Esophagus squamous epithelium (tissue), 5 donors: ENCODE data around the gene KBTBD8. TPM values are rescaled to one million over a fixed set of nuclear protein-coding genes. Genes with fewer than 3 reads are reported as not detected.

Source experiments
- DNase-seq: peaks from one replicate; lab custom pipeline; 2025; lab: John Stamatoyannopoulos, UW
- H3K27ac ChIP-seq, 4 donors: fragments of 200-600 bp; sonication (generic); one replicate each; pipeline ENCODE4 v1.5.1; 2016 to 2019; ENCODE audit warnings: mild to moderate bottlenecking in 1 of 4
- H3K27me3 ChIP-seq, 4 donors: fragments of 200-600 bp; sonication (generic); 1 replicate in 3 of 4; 2 replicates in 1 of 4; pipeline versions ENCODE4 v1.5.1 to v1.6.0; 2017 to 2021; ENCODE audit warnings: antibody characterized with exemption in 1 of 4
- H3K36me3 ChIP-seq, 3 donors: fragments of 200-600 bp; sonication (generic); one replicate each; pipeline ENCODE4 v1.5.1; 2016 to 2019
- H3K4me1 ChIP-seq, 3 donors: fragments of 200-600 bp; sonication (generic); one replicate each; pipeline ENCODE4 v1.5.1; 2017 to 2019
- H3K4me3 ChIP-seq, 4 donors: fragments of 200-600 bp; sonication (generic); 1 replicate in 3 of 4; 2 replicates in 1 of 4; pipeline ENCODE4 v1.5.1; 2016 to 2019; ENCODE audit warnings: mild to moderate bottlenecking in 2 of 4, moderate library complexity in 1 of 4
- H3K9me3 ChIP-seq, 3 donors: fragments of 200-600 bp; sonication (generic); one replicate each; pipeline ENCODE4 v1.5.1; 2016 to 2019
- CTCF ChIP-seq, 6 experiments: fragments of 450-650 bp in 4 of 6; fragments of 200-600 bp in 2 of 6; sonication (generic) in 2 of 6; IDR thresholded peaks; one replicate each; pipeline ENCODE4 v1.5.1; 2016 to 2019; ENCODE audit warnings: antibody characterized with exemption in 6 of 6, mild to moderate bottlenecking in 4 of 6, moderate library complexity in 4 of 6
- POLR2A ChIP-seq, 4 donors: fragments of 450-650 bp; IDR thresholded peaks; one replicate each; pipeline ENCODE4 v1.6.1; 2017; ENCODE audit warnings: antibody characterized with exemption in 4 of 4, mild to moderate bottlenecking in 4 of 4, moderate library complexity in 3 of 4
- WGBS, 2 donors: methylation state at CpG; one replicate each; pipeline ENCODE4 v1.1.5; 2018; 5-methylcytosine and 5-hydroxymethylcytosine counted together
- intact Hi-C: fragments of 100-400 bp; cut with DNase I; formaldehyde crosslinking; loops from one replicate; pipeline ENCODE4 v1.15.0; 2022
- total RNA-seq, 4 donors: library from RNA; depleted of rRNA; stranded (reverse); fragments of >200 nt; gene quantifications; one replicate each; pipeline ENCODE4 v1.1.0, GENCODE V29; 2016
- donor health status: DM: yes; HTN: yes; CAD: no.

KBTBD8 gene
- total RNA-seq, 4 donors from 2014 or later: 0.95 to 2.8 (median 1.5) TPM

DNA sequence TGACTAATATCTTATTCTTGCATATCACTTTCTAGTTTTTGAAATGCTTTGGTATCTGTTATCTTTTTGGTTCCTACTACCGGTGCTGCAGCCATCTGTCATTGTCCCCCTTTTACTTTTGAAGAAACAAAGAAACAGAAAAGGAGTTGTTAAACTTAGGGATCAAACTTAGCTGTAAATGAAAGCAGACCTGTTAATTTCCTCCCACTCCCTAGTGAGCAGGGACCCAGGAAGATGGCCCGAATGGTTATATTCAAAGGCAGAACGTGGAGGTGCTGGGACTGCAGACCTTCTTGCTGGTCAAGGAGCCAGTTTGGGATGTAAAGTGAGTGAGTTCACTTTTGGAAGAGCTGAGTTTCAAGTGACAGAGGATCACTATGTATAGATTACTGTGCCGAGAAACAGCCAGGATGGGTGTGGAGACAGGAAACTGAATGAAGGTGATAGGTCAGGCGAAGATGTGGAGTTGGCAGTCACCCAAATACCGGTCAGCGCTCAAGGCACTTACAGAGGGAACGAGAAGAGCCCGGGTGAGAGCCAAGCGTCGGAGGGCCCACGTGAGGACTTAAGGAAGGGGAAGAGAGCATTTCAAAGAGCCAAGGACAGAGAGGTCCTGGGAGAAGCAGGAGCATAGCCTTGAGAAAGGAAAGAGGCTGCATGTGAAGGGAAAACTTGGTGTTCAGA is 20.1 kb downstream of the KBTBD8 start:
- WGBS, 2 donors: 29 to 36% methylated on average over 12 of the region's 12 CpGs
- DNase-seq: no peak

DNA sequence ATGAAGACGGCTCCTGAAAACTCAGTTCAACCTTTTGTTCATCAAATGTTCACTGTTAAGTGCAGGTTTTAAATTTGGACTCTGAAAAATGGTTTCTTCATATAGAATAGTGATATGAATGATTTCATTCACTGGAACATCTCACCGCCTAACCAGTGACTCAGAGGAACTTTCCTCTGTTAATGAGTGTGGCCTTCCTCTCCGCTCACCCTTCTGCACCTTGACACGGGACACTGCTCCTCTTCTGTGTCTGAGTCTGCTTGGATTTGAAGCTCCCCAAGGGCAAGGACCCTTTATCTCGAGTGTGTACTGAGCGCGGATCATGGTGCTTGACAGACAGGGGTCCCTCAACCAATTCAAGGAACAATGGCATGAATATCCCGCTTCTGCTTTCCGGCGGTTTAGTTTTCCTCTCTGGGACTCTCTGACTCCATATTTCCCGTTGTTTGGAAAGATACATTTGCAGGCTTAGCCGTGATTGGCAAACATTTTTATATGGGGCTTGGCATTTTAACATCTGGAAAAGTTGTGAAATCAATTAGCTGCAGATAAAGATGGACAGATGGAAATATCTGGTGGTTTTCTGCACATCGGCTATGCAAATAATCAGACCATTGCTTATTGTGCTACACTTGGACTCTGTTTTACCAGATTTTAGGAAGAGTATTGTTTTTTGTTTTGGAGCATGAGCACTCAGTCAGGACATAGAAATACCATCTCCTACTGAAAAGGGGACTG is 20.9 kb downstream of the KBTBD8 start:
- Histone ChIP-seq H3K27me3 (no peaks in the 10 kb centered on the region), H3K4me3 (no peak overlapping the region), H3K9me3 (no peaks in the 10 kb centered on the region), H3K36me3 (no peaks in the 10 kb centered on the region), H3K27ac (no peak overlapping the region), H3K4me1 (no peaks in the 10 kb centered on the region)
- intact Hi-C loops: no loop called here
- 76 to 88% methylated on average over 13 of the region's 13 CpGs for WGBS, 2 donors
- TF ChIP-seq POLR2A (IDR thresholded peaks at IDR 0.05): no peak
- no peak for TF ChIP-seq CTCF (IDR thresholded peaks at IDR 0.05)
- no peak for DNase-seq

More for the DNA sequence above, 20.1 kb downstream of the KBTBD8 start:
- H3K4me1 ChIP-seq: no peaks in the 10 kb centered on the region
- H3K27me3 ChIP-seq: no peaks in the 10 kb centered on the region
- intact Hi-C loops: no loop called here
- H3K36me3 ChIP-seq: no peaks in the 10 kb centered on the region
- no peak overlapping the region for H3K4me3 ChIP-seq
- TF ChIP-seq POLR2A (IDR thresholded peaks at IDR 0.05) (no peak), CTCF (IDR thresholded peaks at IDR 0.05) (no peak)
- H3K27ac ChIP-seq: no peak overlapping the region
- H3K9me3 ChIP-seq: no peaks in the 10 kb centered on the region

- Histone ChIP-seq H3K27ac (no peak overlapping the region), H3K27me3 (no peaks in the 10 kb centered on the region), H3K4me1 (no peaks in the 10 kb centered on the region), H3K36me3 (no peaks in the 10 kb centered on the region), H3K9me3 (no peaks in the 10 kb centered on the region), H3K4me3 (no peak overlapping the region)
- 76 to 79% methylated on average over 5 of the region's 5 CpGs for WGBS, 2 donors
- no peak for TF ChIP-seq POLR2A (IDR thresholded peaks at IDR 0.05)
- TF ChIP-seq CTCF (IDR thresholded peaks at IDR 0.05): no peak
- no peak for DNase-seq
- intact Hi-C loops: no loop called here
Measured at GRCh38 chr3:67028001-67028784, 30.1 kb downstream of the KBTBD8 start.

DNA sequence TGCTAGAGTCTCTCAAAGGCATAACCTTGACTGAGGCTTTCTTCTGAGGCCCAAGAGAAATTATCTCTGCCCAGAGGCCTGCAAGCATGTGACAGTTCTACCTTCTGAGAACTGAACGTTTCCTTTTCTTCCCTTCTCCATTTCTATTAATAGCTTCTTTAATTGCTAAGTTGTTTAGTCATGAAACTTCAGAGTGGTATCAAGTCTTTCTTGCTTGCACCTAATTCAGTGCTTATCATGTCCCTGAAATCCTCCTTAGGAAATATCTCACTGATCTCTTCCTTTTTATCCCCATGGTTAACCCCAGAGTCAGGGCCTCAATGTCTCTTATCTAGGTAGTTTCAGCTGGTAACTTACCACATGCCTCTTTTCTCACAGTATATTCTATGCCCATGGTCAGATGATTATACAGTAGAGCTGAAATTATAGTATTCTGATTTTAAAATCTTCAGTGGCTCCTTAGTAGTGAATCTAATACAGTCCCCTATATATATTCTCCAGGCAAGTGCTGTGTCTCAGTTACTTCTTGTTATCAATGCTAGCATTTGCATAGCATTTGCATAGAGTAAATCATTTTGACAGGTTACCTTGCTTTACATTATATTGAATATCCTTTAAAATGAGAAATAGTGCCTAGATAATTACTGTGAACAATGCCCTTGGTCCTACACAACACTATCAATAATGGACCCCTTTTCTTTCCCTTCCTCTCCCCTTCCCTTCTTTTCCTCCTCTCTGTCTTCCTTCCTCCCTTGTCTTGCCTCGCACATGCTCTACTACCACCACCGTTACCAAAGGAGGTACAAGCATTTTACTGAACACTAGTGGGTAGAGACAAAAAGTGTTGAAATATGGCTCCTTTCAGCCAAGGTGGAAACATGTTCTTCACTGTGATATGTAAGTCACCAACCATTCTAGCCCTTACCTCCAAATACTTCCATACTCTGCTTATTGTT is 33.0 kb downstream of the KBTBD8 start:
- TF ChIP-seq POLR2A (IDR thresholded peaks at IDR 0.05) (no peak), CTCF (IDR thresholded peaks at IDR 0.05) (no peak)
- intact Hi-C loops: no loop called here
- WGBS, 2 donors: 44 to 57% methylated on average over 3 of the region's 3 CpGs
- Histone ChIP-seq H3K4me1 (no peaks in the 10 kb centered on the region), H3K27ac (no peak overlapping the region), H3K9me3 (no peaks in the 10 kb centered on the region), H3K27me3 (no peaks in the 10 kb centered on the region), H3K36me3 (no peaks in the 10 kb centered on the region), H3K4me3 (no peak overlapping the region)
- no peak for DNase-seq
